Keratinocyte (primary cell): Measurements from ENCODE around the gene ZNF576. TPM values are rescaled to one million over a fixed set of nuclear protein-coding genes. Genes with fewer than 3 reads are reported as not detected.

ENCODE experiments used
- DNase-seq: peaks from one replicate; pipeline ENCODE4 v3.0.0-alpha.2; 2011; ENCODE audit warnings: low read depth, missing footprints, low spot score
- FAIRE-seq: peaks from 2 replicates; lab custom pipeline; 2011; peaks lifted over from hg19 to GRCh38; lab: Jason Lieb, UNC
- H2AFZ ChIP-seq: 2 replicates; pipeline ENCODE4 v1.6.0; 2012; ENCODE audit warnings: low read length, control low read depth, inconsistent platforms; ENCODE audit not compliant: control insufficient read depth
- H3K27ac ChIP-seq: 2 replicates; pipeline ENCODE4 v1.5.1; 2011; ENCODE audit warnings: low read length; ENCODE audit not compliant: control insufficient read depth, insufficient read depth
- H3K27me3 ChIP-seq: 3 replicates; pipeline ENCODE4 v1.6.0; 2011; ENCODE audit warnings: low read length; ENCODE audit not compliant: control insufficient read depth, insufficient read depth; ENCODE audit errors: extremely low read depth
- H3K36me3 ChIP-seq, 2 experiments: 2 replicates in 1 of 2; 3 replicates in 1 of 2; pipeline ENCODE4 v1.5.1; 2011; ENCODE audit warnings: low read length in 2 of 2, mild to moderate bottlenecking in 1 of 2; ENCODE audit not compliant: control insufficient read depth in 2 of 2, insufficient read depth in 2 of 2; ENCODE audit errors: extremely low read depth in 1 of 2
- H3K4me1 ChIP-seq: 3 replicates; pipeline ENCODE4 v1.5.1; 2011; ENCODE audit warnings: low read length; ENCODE audit not compliant: control insufficient read depth, insufficient read depth; ENCODE audit errors: extremely low read depth
- H3K4me2 ChIP-seq: 3 replicates; pipeline ENCODE4 v1.6.0; 2011; ENCODE audit warnings: low read depth, low read length; ENCODE audit not compliant: control insufficient read depth, insufficient read depth; ENCODE audit errors: extremely low read depth
- H3K4me3 ChIP-seq, 3 experiments: fragments of 200-600 bp in 1 of 3; sonication (generic) in 1 of 3; 2 replicates in 2 of 3; 3 replicates in 1 of 3; pipeline ENCODE4 v1.5.1; 2011 to 2016; ENCODE audit warnings: low read length in 3 of 3, mild to moderate bottlenecking in 3 of 3, control low read depth in 2 of 3, inconsistent platforms in 1 of 3, low read depth in 1 of 3, mixed read lengths in 1 of 3, mixed run types in 1 of 3, moderate library complexity in 1 of 3; ENCODE audit not compliant: control insufficient read depth in 2 of 3, insufficient read depth in 2 of 3; ENCODE audit errors: extremely low read depth in 1 of 3
- H3K79me2 ChIP-seq: 2 replicates; pipeline ENCODE4 v1.6.0; 2012; ENCODE audit warnings: low read length; ENCODE audit not compliant: control insufficient read depth, insufficient read depth
- H3K9ac ChIP-seq: 3 replicates; pipeline ENCODE4 v1.6.0; 2011; ENCODE audit warnings: low read length; ENCODE audit not compliant: control insufficient read depth, insufficient read depth; ENCODE audit errors: extremely low read depth
- H3K9me1 ChIP-seq: 3 replicates; pipeline ENCODE4 v1.6.0; 2011; ENCODE audit warnings: low read length; ENCODE audit not compliant: control insufficient read depth, insufficient read depth; ENCODE audit errors: extremely low read depth
- H3K9me3 ChIP-seq: 2 replicates; pipeline ENCODE4 v1.5.1; 2012; ENCODE audit warnings: low read depth, low read length; ENCODE audit not compliant: control insufficient read depth
- H4K20me1 ChIP-seq: 3 replicates; pipeline ENCODE4 v1.6.0; 2011; ENCODE audit warnings: low read length; ENCODE audit not compliant: control insufficient read depth, insufficient read depth; ENCODE audit errors: extremely low read depth
- CTCF ChIP-seq, 3 experiments: IDR thresholded peaks in 1 of 3; conservative IDR thresholded peaks in 1 of 3; optimal IDR thresholded peaks in 1 of 3; 2 replicates in 2 of 3; 3 replicates in 1 of 3; pipeline versions ENCODE3 to v1.5.1; 2011; ENCODE audit warnings: low read length in 3 of 3, mild to moderate bottlenecking in 3 of 3, moderate library complexity in 2 of 3, control low read depth in 1 of 3, inconsistent platforms in 1 of 3; ENCODE audit not compliant: insufficient read depth in 2 of 3; ENCODE audit errors: extremely low read depth in 1 of 3
- EZH2 ChIP-seq: IDR thresholded peaks from one replicate; pipeline ENCODE4 v1.6.1; 2012; ENCODE audit warnings: inconsistent platforms, mild to moderate bottlenecking, low read length, moderate library complexity
- dilution Hi-C: fragments of 300-500 bp; cut with MboI; formaldehyde crosslinking; loops from one replicate; pipeline ENCODE4 v1.7.0; 2020; ENCODE audit warnings: low sequenced_read_pairs; ENCODE audit not compliant: extremely low pct_ligation_motif_present
- polyA plus RNA-seq, 5 experiments: library from polyadenylated mRNA; depleted of rRNA in 3 of 5; stranded (reverse) in 3 of 5; stranded (forward) in 1 of 5; unstranded in 1 of 5; fragments of >200 nt; gene quantifications; 1 replicate in 1 of 5; 2 replicates in 3 of 5; 3 replicates in 1 of 5; pipeline versions ENCODE4 v1.2.1 to v1.2.3, GENCODE V29; 2011 to 2012; ENCODE audit warnings: missing spikeins in 2 of 5, low read depth in 1 of 5, low replicate concordance in 1 of 5

ZNF576 gene
- polyA plus RNA-seq, 1 donor (not counting 4 experiments of a cell fraction or from before 2014, with no cell fraction given), result 6.4 TPM

- Histone ChIP-seq H3K4me3 (no peak overlapping the region), H3K4me2 (no peak overlapping the region), H2AFZ (no peak overlapping the region), H4K20me1 (no peaks in the 10 kb centered on the region), H3K79me2 (no peaks in the 10 kb centered on the region), H3K27me3 (no peaks in the 10 kb centered on the region), H3K36me3 (peaks cover 19 to 23% of the 10 kb centered on the region in 2 experiments), H3K9me1 (no peaks in the 10 kb centered on the region), H3K9me3 (no peaks in the 10 kb centered on the region), H3K4me1 (no peaks in the 10 kb centered on the region), H3K27ac (no peak overlapping the region), H3K9ac (no peak overlapping the region)
- dilution Hi-C loops, result no loop called here
- FAIRE-seq (no peak), DNase-seq (no peak)
- TF ChIP-seq EZH2 (no peak), CTCF (optimal IDR thresholded peaks at IDR 0.05 in 1 of 3, IDR thresholded peaks at IDR 0.05 in 1 of 3, conservative IDR thresholded peaks at IDR 0.05 in 1 of 3; ENCODE audit: extremely low read depth in 1 of 3, insufficient read depth in 2 of 3, low read length in 3 of 3) (no peak)
Observed at GRCh38 chr19:43548706-43549105, 47.7 kb upstream of the ZNF576 start.

GRCh38 chr19:43551399-43552197 is 44.8 kb upstream of the ZNF576 start:
- TF ChIP-seq CTCF (optimal IDR thresholded peaks at IDR 0.05 in 1 of 3, IDR thresholded peaks at IDR 0.05 in 1 of 3, conservative IDR thresholded peaks at IDR 0.05 in 1 of 3; ENCODE audit: extremely low read depth in 1 of 3, insufficient read depth in 2 of 3, low read length in 3 of 3), result no peak
- TF ChIP-seq EZH2, result no peak
- no peak for DNase-seq
- H3K27ac ChIP-seq, result no peak overlapping the region
- no peak overlapping the region for H3K4me3 ChIP-seq
- no peaks in the 10 kb centered on the region for H3K79me2 ChIP-seq
- H3K4me1 ChIP-seq, result no peaks in the 10 kb centered on the region
- no peaks in the 10 kb centered on the region for H3K9me1 ChIP-seq
- no peak overlapping the region for H3K4me2 ChIP-seq
- no peak for FAIRE-seq
- no peaks in the 10 kb centered on the region for H3K9me3 ChIP-seq
- H2AFZ ChIP-seq, result no peak overlapping the region
- H3K9ac ChIP-seq, result no peak overlapping the region
- H4K20me1 ChIP-seq, result no peaks in the 10 kb centered on the region
- dilution Hi-C loops, result no loop called here
- H3K27me3 ChIP-seq, result no peaks in the 10 kb centered on the region
- H3K36me3 ChIP-seq, result peaks cover 10 to 26% of the 10 kb centered on the region in 2 experiments
